Keratinocyte (primary cell): ENCODE measurements around the gene GINS2. TPM values are rescaled to one million over a fixed set of nuclear protein-coding genes. Genes with fewer than 3 reads are reported as not detected.

Source experiments
- DNase-seq: peaks from one replicate; pipeline ENCODE4 v3.0.0-alpha.2; 2011; ENCODE audit warnings: low read depth, missing footprints, low spot score
- FAIRE-seq: peaks from 2 replicates; lab custom pipeline; 2011; peaks lifted over from hg19 to GRCh38; lab: Jason Lieb, UNC
- H2AFZ ChIP-seq: 2 replicates; pipeline ENCODE4 v1.6.0; 2012; ENCODE audit warnings: low read length, control low read depth, inconsistent platforms; ENCODE audit not compliant: control insufficient read depth
- H3K27ac ChIP-seq: 2 replicates; pipeline ENCODE4 v1.5.1; 2011; ENCODE audit warnings: low read length; ENCODE audit not compliant: control insufficient read depth, insufficient read depth
- H3K27me3 ChIP-seq: 3 replicates; pipeline ENCODE4 v1.6.0; 2011; ENCODE audit warnings: low read length; ENCODE audit not compliant: control insufficient read depth, insufficient read depth; ENCODE audit errors: extremely low read depth
- H3K36me3 ChIP-seq, 2 experiments: 2 replicates in 1 of 2; 3 replicates in 1 of 2; pipeline ENCODE4 v1.5.1; 2011; ENCODE audit warnings: low read length in 2 of 2, mild to moderate bottlenecking in 1 of 2; ENCODE audit not compliant: control insufficient read depth in 2 of 2, insufficient read depth in 2 of 2; ENCODE audit errors: extremely low read depth in 1 of 2
- H3K4me1 ChIP-seq: 3 replicates; pipeline ENCODE4 v1.5.1; 2011; ENCODE audit warnings: low read length; ENCODE audit not compliant: control insufficient read depth, insufficient read depth; ENCODE audit errors: extremely low read depth
- H3K4me2 ChIP-seq: 3 replicates; pipeline ENCODE4 v1.6.0; 2011; ENCODE audit warnings: low read depth, low read length; ENCODE audit not compliant: control insufficient read depth, insufficient read depth; ENCODE audit errors: extremely low read depth
- H3K4me3 ChIP-seq, 3 experiments: fragments of 200-600 bp in 1 of 3; sonication (generic) in 1 of 3; 2 replicates in 2 of 3; 3 replicates in 1 of 3; pipeline ENCODE4 v1.5.1; 2011 to 2016; ENCODE audit warnings: low read length in 3 of 3, mild to moderate bottlenecking in 3 of 3, control low read depth in 2 of 3, inconsistent platforms in 1 of 3, low read depth in 1 of 3, mixed read lengths in 1 of 3, mixed run types in 1 of 3, moderate library complexity in 1 of 3; ENCODE audit not compliant: control insufficient read depth in 2 of 3, insufficient read depth in 2 of 3; ENCODE audit errors: extremely low read depth in 1 of 3
- H3K79me2 ChIP-seq: 2 replicates; pipeline ENCODE4 v1.6.0; 2012; ENCODE audit warnings: low read length; ENCODE audit not compliant: control insufficient read depth, insufficient read depth
- H3K9ac ChIP-seq: 3 replicates; pipeline ENCODE4 v1.6.0; 2011; ENCODE audit warnings: low read length; ENCODE audit not compliant: control insufficient read depth, insufficient read depth; ENCODE audit errors: extremely low read depth
- H3K9me1 ChIP-seq: 3 replicates; pipeline ENCODE4 v1.6.0; 2011; ENCODE audit warnings: low read length; ENCODE audit not compliant: control insufficient read depth, insufficient read depth; ENCODE audit errors: extremely low read depth
- H3K9me3 ChIP-seq: 2 replicates; pipeline ENCODE4 v1.5.1; 2012; ENCODE audit warnings: low read depth, low read length; ENCODE audit not compliant: control insufficient read depth
- H4K20me1 ChIP-seq: 3 replicates; pipeline ENCODE4 v1.6.0; 2011; ENCODE audit warnings: low read length; ENCODE audit not compliant: control insufficient read depth, insufficient read depth; ENCODE audit errors: extremely low read depth
- CTCF ChIP-seq, 3 experiments: IDR thresholded peaks in 1 of 3; conservative IDR thresholded peaks in 1 of 3; optimal IDR thresholded peaks in 1 of 3; 2 replicates in 2 of 3; 3 replicates in 1 of 3; pipeline versions ENCODE3 to v1.5.1; 2011; ENCODE audit warnings: low read length in 3 of 3, mild to moderate bottlenecking in 3 of 3, moderate library complexity in 2 of 3, control low read depth in 1 of 3, inconsistent platforms in 1 of 3; ENCODE audit not compliant: insufficient read depth in 2 of 3; ENCODE audit errors: extremely low read depth in 1 of 3
- EZH2 ChIP-seq: IDR thresholded peaks from one replicate; pipeline ENCODE4 v1.6.1; 2012; ENCODE audit warnings: inconsistent platforms, mild to moderate bottlenecking, low read length, moderate library complexity
- dilution Hi-C: fragments of 300-500 bp; cut with MboI; formaldehyde crosslinking; loops from one replicate; pipeline ENCODE4 v1.7.0; 2020; ENCODE audit warnings: low sequenced_read_pairs; ENCODE audit not compliant: extremely low pct_ligation_motif_present
- polyA plus RNA-seq, 5 experiments: library from polyadenylated mRNA; depleted of rRNA in 3 of 5; stranded (reverse) in 3 of 5; stranded (forward) in 1 of 5; unstranded in 1 of 5; fragments of >200 nt; gene quantifications; 1 replicate in 1 of 5; 2 replicates in 3 of 5; 3 replicates in 1 of 5; pipeline versions ENCODE4 v1.2.1 to v1.2.3, GENCODE V29; 2011 to 2012; ENCODE audit warnings: missing spikeins in 2 of 5, low read depth in 1 of 5, low replicate concordance in 1 of 5

The GINS2 gene
- polyA plus RNA-seq, 1 donor (not counting 4 experiments of a cell fraction or from before 2014, with no cell fraction given), result 11.2 TPM

- dilution Hi-C loops, result no loop called here
- FAIRE-seq, result no peak
- H3K4me3 ChIP-seq, result no peak overlapping the region
- H3K9ac ChIP-seq, result no peak overlapping the region
- H3K9me3 ChIP-seq, result no peaks in the 10 kb centered on the region
- H3K4me1 ChIP-seq, result peaks cover 14% of the 10 kb centered on the region
- no peaks in the 10 kb centered on the region for H3K79me2 ChIP-seq
- no peak overlapping the region for H2AFZ ChIP-seq
- no peak overlapping the region for H3K4me2 ChIP-seq
- H4K20me1 ChIP-seq, result no peaks in the 10 kb centered on the region
- TF ChIP-seq EZH2 (no peak), CTCF (optimal IDR thresholded peaks at IDR 0.05 in 1 of 3, IDR thresholded peaks at IDR 0.05 in 1 of 3, conservative IDR thresholded peaks at IDR 0.05 in 1 of 3; ENCODE audit: extremely low read depth in 1 of 3, insufficient read depth in 2 of 3, low read length in 3 of 3) (no peak)
- DNase-seq, result no peak
- H3K27ac ChIP-seq, result no peak overlapping the region
- H3K36me3 ChIP-seq, result peaks cover 0 to 4% of the 10 kb centered on the region in 2 experiments
- no peaks in the 10 kb centered on the region for H3K27me3 ChIP-seq
- no peaks in the 10 kb centered on the region for H3K9me1 ChIP-seq
Measured at GRCh38 chr16:85632709-85633437, 55.9 kb downstream of the GINS2 start.

DNA sequence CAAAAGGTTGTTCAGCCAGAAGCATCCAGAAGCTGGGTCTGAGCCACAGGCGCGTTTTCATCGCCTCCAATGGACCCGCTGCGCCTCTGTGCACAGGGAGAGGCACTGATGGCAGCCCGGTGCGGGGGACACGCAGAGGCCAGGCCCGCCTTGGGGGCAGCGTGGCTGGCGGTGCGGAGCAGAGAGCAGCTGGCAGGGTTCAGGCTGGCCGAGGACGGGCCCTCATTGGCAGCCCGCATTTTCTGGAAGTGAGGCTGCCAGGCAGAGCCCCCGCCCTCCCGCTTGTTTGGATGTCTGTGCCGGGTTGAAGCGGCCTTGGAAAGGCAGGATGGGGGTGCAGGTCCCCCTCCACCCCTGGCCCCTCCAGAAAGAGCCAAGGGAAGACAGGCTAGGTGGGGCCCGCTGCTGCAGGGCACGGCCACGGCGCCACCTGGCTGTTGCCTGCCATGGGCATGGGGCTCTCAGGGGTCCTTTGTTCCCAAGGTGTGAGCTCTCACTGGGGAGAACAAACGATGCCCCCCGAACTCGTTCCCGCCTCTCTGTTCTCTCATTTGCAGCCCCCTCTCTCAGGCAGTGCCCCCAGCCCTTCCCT, 56.9 kb downstream of the GINS2 start:
- DNase-seq (no peak), FAIRE-seq (no peak)
- Histone ChIP-seq H3K4me1 (peaks cover 14% of the 10 kb centered on the region), H3K27me3 (no peaks in the 10 kb centered on the region), H3K4me3 (no peak overlapping the region), H4K20me1 (peaks cover 3% of the 10 kb centered on the region), H2AFZ (no peak overlapping the region), H3K27ac (no peak overlapping the region), H3K79me2 (no peaks in the 10 kb centered on the region), H3K9me1 (no peaks in the 10 kb centered on the region), H3K4me2 (no peak overlapping the region), H3K9ac (no peak overlapping the region), H3K9me3 (no peaks in the 10 kb centered on the region), H3K36me3 (peaks cover 0 to 4% of the 10 kb centered on the region in 2 experiments)
- TF ChIP-seq CTCF (optimal IDR thresholded peaks at IDR 0.05 in 1 of 3, IDR thresholded peaks at IDR 0.05 in 1 of 3, conservative IDR thresholded peaks at IDR 0.05 in 1 of 3; ENCODE audit: extremely low read depth in 1 of 3, insufficient read depth in 2 of 3, low read length in 3 of 3) (peak in 1 of 3 experiments; percentile 27), EZH2 (no peak)
- dilution Hi-C loops, result no loop called here
